BE2C (cell line): ENCODE measurements around the gene MYOG. TPM values are rescaled to one million over a fixed set of nuclear protein-coding genes. Genes with fewer than 3 reads are reported as not detected.

Source experiments
- DNase-seq: peaks from one replicate; pipeline ENCODE4 v3.0.0-alpha.2; 2020
- H3K27me3 ChIP-seq: fragments of 250-450 bp; sonication (Bioruptor Pico); 2 replicates; pipeline ENCODE4 v1.5.1; 2020; ENCODE audit warnings: mild to moderate bottlenecking
- H3K36me3 ChIP-seq: fragments of 250-450 bp; sonication (Bioruptor Pico); 2 replicates; pipeline ENCODE4 v1.5.1; 2020; ENCODE audit warnings: mild to moderate bottlenecking
- H3K4me1 ChIP-seq: fragments of 250-450 bp; sonication (Bioruptor Pico); 2 replicates; pipeline ENCODE4 v1.5.1; 2020
- H3K4me3 ChIP-seq: 2 replicates; pipeline ENCODE4 v1.5.1; 2011; ENCODE audit warnings: low read depth, low read length
- H3K9me3 ChIP-seq: fragments of 250-450 bp; sonication (Bioruptor Pico); 2 replicates; pipeline ENCODE4 v1.5.1; 2020
- CTCF ChIP-seq: IDR thresholded peaks from 2 replicates; pipeline ENCODE4 v1.5.1; 2012; ENCODE audit warnings: mild to moderate bottlenecking, low read depth, low read length
- polyA plus RNA-seq: library from polyadenylated mRNA; unstranded; fragments of >200 nt; gene quantifications from one replicate; pipeline ENCODE4 v1.2.1, GENCODE V29; 2012; ENCODE audit warnings: low read depth, missing spikeins; ENCODE audit not compliant: insufficient read length, insufficient read depth

The MYOG gene
- not detected for polyA plus RNA-seq

- H3K27me3 ChIP-seq = no peaks in the 10 kb centered on the region
- no peak for TF ChIP-seq CTCF
Measured at GRCh38 chr1:203085528-203086406, at the start of gene MYOG. Gene MYOG (minus strand): TSS chr1:203086012. CDS start chr1:203085961, 51 bp downstream.

GRCh38 chr1:203133970-203134725 is 48.3 kb upstream of the MYOG start:
- no peak for DNase-seq
- Histone ChIP-seq H3K9me3 (no peaks in the 10 kb centered on the region), H3K27me3 (no peaks in the 10 kb centered on the region), H3K4me1 (peaks cover 9% of the 10 kb centered on the region), H3K4me3 (no peak overlapping the region), H3K36me3 (no peaks in the 10 kb centered on the region)
- no peak for TF ChIP-seq CTCF

More at GRCh38 chr1:203085528-203086406, at the start of gene MYOG:
- Histone ChIP-seq H3K4me3 (no peak within 1 kb of the TSS), H3K9me3 (no peaks in the 10 kb centered on the region), H3K4me1 (peaks cover 6% of the 10 kb centered on the region), H3K36me3 (no peaks in the 10 kb centered on the region)
- no peak for DNase-seq

GRCh38 chr1:203131548-203132200 is 45.9 kb upstream of the MYOG start:
- Histone ChIP-seq H3K36me3 (no peaks in the 10 kb centered on the region), H3K9me3 (no peaks in the 10 kb centered on the region), H3K27me3 (peaks cover 7% of the 10 kb centered on the region; the same call in 1 of the 2 replicates), H3K4me3 (no peak overlapping the region), H3K4me1 (peaks cover 17% of the 10 kb centered on the region)
- no peak for DNase-seq
- TF ChIP-seq CTCF = no peak

- TF ChIP-seq CTCF = no peak
- no peak for DNase-seq
- Histone ChIP-seq H3K9me3 (no peaks in the 10 kb centered on the region), H3K4me3 (no peak overlapping the region), H3K27me3 (peaks cover 7% of the 10 kb centered on the region; the same call in 1 of the 2 replicates), H3K36me3 (no peaks in the 10 kb centered on the region), H3K4me1 (peaks cover 28% of the 10 kb centered on the region)
Measured at GRCh38 chr1:203130358-203130985, 44.7 kb upstream of the MYOG start.

GRCh38 chr1:203129501-203130231 is 43.9 kb upstream of the MYOG start:
- Histone ChIP-seq H3K4me3 (no peak overlapping the region), H3K27me3 (peaks cover 7% of the 10 kb centered on the region; the same call in 1 of the 2 replicates), H3K36me3 (no peaks in the 10 kb centered on the region), H3K9me3 (no peaks in the 10 kb centered on the region), H3K4me1 (peaks cover 36% of the 10 kb centered on the region)
- peak; percentile 65 for DNase-seq
- no peak for TF ChIP-seq CTCF
